A172 (cell line): ENCODE results near the gene LRRTM4. TPM values are rescaled to one million over a fixed set of nuclear protein-coding genes. Genes with fewer than 3 reads are reported as not detected.
A peak's percentile ranks its signal among the peaks of the same experiment; 100 is the strongest.
"Not testable (repeated sequence)": the region's sequence is repeated elsewhere in the genome, so short reads cannot be mapped to it uniquely, and the experiment has no call there.

Experiments
- DNase-seq: peaks from one replicate; pipeline ENCODE4 v3.0.0-alpha.2; 2015; ENCODE audit warnings: low spot score
- total RNA-seq: library from RNA; depleted of rRNA; stranded (reverse); fragments of >200 nt; shearing (Covaris generic); gene quantifications from 2 replicates; pipeline ENCODE4 v1.2.3, GENCODE V29; 2014

Gene LRRTM4
- total RNA-seq, 1 experiment from 2014 or later, result 0.12 TPM

DNA sequence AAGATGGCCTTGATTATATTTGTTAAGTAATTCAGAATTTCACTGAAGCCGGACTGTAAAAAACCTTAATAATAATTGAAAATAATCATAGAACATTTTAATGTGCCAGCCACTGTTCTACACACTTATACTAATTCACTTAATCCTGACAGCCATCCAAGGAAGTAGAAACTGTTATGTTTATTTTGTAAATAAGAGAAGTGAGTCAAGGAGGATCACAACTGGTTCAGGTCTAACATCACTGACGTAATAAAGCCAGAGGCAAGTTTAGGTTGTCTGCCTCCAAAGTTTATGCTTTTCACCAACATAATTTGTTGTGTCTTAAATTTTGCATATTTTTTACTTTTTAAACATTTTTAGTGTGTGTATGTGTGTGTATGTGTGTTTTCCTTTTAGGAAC lies 436.1 kb downstream of the LRRTM4 start:
- no peak for DNase-seq

DNA sequence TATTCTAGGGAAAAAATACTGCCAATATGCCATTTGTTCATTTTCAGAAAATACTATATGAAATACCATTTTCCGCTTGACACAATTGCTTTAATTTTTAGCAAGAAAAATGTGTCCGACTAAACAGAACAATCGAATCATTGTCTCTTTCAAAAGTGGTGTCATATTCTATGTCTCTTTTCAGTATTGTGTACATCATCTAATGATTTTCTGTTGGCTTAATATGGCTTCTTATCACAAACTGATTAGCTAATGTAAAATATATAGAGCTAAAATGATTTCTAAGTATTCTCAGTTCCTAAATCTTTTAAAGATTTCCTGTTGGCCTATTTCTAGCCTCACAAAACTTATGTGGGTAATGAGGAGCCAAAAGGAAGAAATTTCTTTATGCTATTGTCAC lies 436.6 kb downstream of the LRRTM4 start:
- DNase-seq, result no peak

- no peak for DNase-seq
Observed at GRCh38 chr2:77081597-77081996, 440.6 kb downstream of the LRRTM4 start.

GRCh38 chr2:77064324-77064723 lies 457.9 kb downstream of the LRRTM4 start:
- no peak for DNase-seq

GRCh38 chr2:77054938-77055337 lies 467.2 kb downstream of the LRRTM4 start:
- DNase-seq, result peak; percentile 26

DNA sequence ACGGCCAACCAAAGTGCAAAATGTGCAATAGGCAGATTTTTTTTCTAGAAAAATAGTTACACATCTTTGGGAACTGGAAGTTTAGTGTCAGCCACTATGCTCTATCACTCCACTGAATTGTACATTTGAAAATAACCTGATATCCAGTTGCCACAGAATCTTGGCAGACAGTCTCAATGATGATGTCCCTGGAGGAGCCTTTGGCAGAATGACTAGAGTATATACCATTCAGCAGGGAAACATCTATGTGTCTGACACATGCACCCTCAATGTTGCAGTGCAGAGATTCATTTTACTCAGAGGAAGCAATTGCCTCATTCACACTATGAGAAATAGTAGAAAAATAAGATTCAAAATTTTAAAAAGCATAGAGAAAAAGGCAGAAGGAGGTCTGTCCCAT lies 475.8 kb downstream of the LRRTM4 start:
- no peak for DNase-seq

GRCh38 chr2:77045456-77045855 lies 476.7 kb downstream of the LRRTM4 start:
- not testable (repeated sequence) for DNase-seq

DNA sequence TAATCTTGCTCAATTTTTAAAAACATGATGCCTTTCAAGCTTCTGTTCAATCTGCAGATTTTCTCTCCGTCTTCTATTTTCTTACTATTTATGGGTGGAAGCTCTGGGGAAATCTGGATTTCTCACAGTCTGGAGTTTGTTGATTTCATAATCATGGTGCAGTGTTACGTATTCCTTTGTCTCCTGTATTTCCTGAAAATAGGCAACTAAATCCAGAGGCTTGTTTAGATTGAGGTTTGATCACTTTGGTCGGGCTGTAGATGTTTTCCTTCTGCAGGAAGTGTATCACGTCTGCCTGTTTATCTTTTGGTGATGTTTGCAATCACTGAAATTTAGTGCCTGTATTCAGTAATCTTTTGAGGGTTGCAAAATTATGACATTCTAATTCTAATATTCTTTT lies 487.7 kb downstream of the LRRTM4 start:
- DNase-seq, result no peak

GRCh38 chr2:77029237-77029636 lies 492.9 kb downstream of the LRRTM4 start:
- not testable (repeated sequence) for DNase-seq

DNA sequence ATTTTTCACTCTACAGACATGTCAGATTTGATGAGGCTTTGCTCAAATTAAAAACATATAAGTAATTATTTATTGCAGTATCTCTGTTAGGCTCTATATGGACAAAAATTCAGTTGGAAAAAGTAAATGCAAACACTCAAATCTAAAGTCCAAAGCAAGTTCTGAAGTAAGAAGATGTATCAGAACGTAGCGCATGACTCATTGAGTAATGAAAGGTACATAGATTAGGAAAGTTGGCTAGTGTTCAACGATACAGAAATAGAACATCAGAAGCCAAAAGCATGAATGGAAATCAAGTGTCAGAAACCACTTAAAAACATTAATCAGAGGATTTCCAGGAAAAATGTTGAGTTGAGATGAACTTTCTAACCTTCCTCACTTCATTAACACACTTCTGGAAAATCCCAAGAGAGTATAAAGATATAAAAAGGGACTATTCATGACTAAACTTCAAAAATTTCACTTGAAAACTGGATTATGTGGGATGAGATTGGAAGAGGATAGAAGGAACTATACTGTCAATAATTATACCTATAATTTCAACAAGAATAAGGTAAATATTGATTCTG lies 494.1 kb downstream of the LRRTM4 start:
- peak; percentile 46 for DNase-seq

DNA sequence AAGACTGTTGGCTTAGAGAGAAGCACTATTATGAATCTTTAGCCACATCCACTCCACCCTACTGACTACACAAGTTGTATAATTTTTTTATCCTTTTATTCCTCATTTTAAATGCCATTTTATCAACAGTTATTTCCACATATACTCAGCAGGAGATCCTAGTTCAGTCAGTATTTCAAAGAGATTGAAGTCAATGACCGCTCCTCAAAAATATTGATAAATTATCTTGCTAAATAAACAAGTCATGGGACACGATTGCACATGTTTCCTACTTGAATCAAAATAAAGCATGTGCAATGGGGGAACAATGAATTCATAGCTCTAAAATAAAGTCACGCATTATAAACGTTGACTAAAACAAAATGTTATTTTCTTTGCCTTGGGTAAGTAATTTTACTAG lies 496.5 kb downstream of the LRRTM4 start:
- DNase-seq, result no peak

DNA sequence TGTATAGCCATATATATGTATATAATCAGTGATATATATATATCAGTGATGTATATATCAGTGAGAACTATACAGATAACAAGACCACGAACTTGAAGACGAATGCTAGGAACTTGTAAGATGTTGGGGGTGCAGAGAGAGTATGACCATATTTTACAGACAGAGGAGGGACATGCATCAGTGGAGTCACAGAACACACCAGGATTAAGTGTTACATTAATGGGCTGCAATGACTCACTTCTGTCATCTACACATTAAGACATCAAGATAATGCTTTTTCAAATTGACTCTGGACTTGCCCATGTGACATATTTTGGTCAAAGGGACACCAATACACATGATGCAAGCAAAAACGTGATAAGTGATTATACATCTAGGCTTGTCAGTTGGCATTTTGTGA lies 501.0 kb downstream of the LRRTM4 start:
- no peak for DNase-seq

DNA sequence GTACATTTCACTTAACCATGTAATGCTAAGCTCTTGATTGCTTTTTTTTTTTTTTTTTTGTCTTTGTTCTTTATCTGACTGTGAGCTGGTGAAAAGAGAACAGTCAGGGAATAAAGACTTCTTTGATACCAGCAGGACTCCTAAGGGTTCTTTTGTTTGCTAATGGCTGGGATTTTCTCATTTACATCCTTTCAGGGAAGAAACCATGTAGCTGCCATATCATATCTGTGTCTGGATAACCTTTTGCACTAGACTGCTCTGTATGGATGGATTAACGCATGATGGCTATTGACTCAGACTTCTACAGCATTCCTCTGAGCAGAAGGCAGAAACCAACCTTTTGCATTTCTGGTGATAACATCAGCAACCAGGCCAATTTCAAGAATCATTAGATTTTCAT lies 504.0 kb downstream of the LRRTM4 start:
- no peak for DNase-seq

- DNase-seq, result no peak
Observed at GRCh38 chr2:77017355-77017745, 504.8 kb downstream of the LRRTM4 start.

GRCh38 chr2:77016443-77017354 lies 505.5 kb downstream of the LRRTM4 start:
- DNase-seq, result no peak

DNA sequence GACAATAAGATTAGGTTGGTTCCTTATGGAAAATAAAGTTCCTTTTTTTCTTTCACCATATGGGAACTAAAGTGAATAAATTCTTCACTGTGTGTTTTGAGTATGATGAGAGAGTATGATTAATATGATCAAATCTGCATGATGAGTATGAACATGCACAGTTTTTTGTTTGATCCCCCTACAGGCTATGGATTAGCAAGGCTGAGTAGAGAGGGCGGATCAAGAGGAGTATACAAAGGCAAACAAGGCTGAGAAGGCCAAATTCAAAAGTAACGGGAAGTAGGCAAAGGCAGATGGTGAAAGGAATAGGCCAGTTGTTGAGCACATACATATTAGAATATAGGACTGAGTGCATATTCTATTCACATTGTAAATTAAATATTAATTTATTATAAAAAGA lies 508.2 kb downstream of the LRRTM4 start:
- no peak for DNase-seq

DNA sequence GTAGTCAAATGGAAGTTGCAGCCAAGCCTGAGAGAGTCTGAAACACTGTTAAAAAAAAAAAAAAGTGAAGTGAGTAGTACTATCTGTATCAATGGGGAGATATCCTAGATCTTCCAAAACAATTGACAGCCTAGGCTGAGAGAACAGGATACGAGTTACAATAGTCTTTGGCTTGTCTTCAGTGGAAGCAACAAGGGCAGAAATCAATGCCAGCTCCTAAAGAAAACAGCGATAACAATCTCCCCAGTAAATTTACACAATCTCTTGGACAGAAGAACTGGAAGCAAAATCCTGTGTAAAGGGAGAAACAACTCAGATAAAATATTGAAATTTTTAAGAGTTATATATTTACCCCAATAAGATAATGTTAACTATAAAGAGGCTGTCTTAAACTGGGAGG lies 508.7 kb downstream of the LRRTM4 start:
- DNase-seq, result no peak

DNA sequence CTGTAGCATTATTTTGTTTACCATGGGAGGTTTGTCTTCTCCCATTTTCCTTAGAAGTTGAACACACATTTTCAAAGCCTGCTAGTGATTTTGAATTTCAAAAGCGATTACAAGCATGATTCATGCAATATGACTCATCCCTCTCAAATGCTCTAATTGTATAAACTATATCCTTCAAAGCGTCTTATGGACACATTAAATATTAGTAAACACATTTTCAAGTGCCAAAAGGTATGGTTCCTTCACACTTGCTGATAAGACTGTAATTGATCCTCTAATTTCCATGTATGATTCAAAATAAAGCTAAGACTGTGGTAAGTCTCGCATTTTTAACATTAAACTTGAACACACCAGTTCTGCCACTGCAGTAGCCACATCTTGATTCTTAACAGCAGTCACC lies 512.9 kb downstream of the LRRTM4 start:
- DNase-seq, result peak; percentile 65

DNA sequence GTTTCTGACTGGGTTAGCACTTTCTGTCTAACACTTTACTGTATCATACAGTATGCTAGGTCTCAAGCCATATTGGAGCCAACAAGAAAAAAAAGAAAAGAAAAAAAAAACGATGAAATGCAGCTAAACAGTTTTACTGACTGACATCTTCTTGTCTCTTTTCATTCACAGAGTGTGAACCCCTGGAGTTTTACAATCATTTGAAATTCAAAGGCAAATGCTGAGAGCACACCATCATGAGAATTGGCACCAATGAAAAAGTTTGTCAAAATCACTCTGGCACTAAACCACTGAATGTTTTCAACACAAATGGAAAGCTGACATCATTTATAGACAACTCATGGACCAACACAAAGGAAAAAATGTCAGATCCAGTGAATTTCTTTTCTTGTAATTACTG lies 513.3 kb downstream of the LRRTM4 start:
- DNase-seq, result no peak

DNA sequence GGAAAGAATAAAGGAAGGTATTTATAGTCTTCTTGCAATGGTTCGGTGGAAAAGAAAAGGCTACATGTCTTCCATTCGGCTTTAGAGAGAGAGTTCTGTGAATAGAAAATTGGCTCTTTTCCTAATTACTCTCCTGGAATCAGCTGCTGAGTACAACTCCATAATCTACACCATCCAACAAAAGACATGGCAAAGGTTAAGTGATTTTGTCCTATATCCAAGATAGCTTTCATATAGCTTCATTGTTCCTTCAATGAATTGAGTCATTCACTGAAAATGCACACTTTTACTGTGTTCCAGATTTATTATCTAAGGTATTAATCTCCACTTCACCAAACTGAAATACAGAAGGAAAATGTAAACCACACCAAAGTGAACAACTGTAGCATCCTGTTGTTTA lies 514.5 kb downstream of the LRRTM4 start:
- DNase-seq, result no peak

DNA sequence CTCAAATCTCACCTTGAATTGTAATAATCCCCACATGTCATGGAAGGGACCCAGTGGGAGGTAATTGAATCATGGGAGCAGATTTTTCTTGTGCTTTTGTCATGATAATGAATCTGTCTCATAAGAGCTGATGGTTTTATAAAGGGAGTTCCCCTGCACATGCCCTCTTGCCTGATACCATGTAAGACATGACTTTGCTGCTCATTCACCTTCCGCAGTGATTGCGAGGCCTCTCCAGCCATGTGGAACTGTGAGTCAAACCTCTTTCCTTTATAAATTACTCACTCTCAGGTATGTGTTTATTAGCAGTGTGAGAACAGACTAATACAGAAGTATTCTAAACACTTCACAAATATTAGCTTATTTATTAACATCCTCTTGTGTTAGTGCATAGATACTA lies 516.7 kb downstream of the LRRTM4 start:
- DNase-seq, result no peak

GRCh38 chr2:77001895-77002294 lies 520.3 kb downstream of the LRRTM4 start:
- no peak for DNase-seq

GRCh38 chr2:76998704-76999103 lies 523.5 kb downstream of the LRRTM4 start:
- DNase-seq, result peak; percentile 83

- DNase-seq, result no peak
Observed at GRCh38 chr2:76998152-76998551, 524.0 kb downstream of the LRRTM4 start.
